Subcutaneous abdominal adipose tissue (tissue), 5 donors: ENCODE data around the gene NRCAM.

Source experiments
- H3K27ac ChIP-seq: one replicate; pipeline ENCODE4 v1.7.0; 2013; ENCODE audit warnings: low read depth, mild to moderate bottlenecking, inconsistent platforms, low read length, moderate library complexity
- H3K27me3 ChIP-seq, 5 donors: one replicate each; pipeline ENCODE4 v1.7.0; 2013; ENCODE audit warnings: low read length in 5 of 5, inconsistent platforms in 1 of 5; ENCODE audit not compliant: control insufficient read depth in 5 of 5, insufficient read depth in 4 of 5
- H3K36me3 ChIP-seq, 5 donors: one replicate each; pipeline ENCODE4 v1.7.0; 2013; ENCODE audit warnings: low read length in 5 of 5; ENCODE audit not compliant: control insufficient read depth in 5 of 5, insufficient read depth in 5 of 5
- H3K4me1 ChIP-seq, 5 donors: one replicate each; pipeline ENCODE4 v1.7.0; 2013; ENCODE audit warnings: low read length in 5 of 5, mild to moderate bottlenecking in 3 of 5, moderate library complexity in 1 of 5; ENCODE audit not compliant: control insufficient read depth in 5 of 5, insufficient read depth in 5 of 5
- H3K4me3 ChIP-seq, 5 donors: one replicate each; pipeline ENCODE4 v1.7.0; 2013; ENCODE audit warnings: low read length in 5 of 5, low read depth in 1 of 5
- H3K9ac ChIP-seq, 5 donors: one replicate each; pipeline ENCODE4 v1.7.0; 2013; ENCODE audit warnings: low read length in 5 of 5, mild to moderate bottlenecking in 4 of 5, moderate library complexity in 3 of 5
- H3K9me3 ChIP-seq, 5 donors: one replicate each; pipeline ENCODE4 v1.7.0; 2013; ENCODE audit warnings: low read length in 5 of 5; ENCODE audit not compliant: control insufficient read depth in 5 of 5
- donor health status: healthy.
- donor health status: healthy.
- donor health status: healthy.
- donor health status: healthy.
- donor health status: healthy.

NRCAM gene

DNA sequence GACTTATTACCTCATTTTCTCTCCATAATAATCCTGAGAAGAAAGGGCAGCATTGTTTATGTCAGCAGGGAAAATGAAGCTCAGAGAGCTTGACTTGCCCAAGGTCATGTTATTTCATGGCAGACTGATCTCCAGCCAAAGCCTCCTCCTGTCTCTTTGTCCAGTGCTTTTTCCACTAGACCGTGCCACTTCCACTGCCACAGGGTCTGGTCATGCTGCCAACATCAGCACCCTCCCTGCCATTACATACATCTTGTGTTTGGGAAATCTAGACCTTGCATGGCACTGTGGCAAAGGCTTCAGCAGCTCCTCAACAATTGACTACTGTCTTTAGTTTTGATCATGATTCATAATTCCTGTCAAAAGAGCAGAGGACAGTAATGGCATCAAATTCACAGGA, 25.1 kb downstream of the NRCAM start:
- Histone ChIP-seq H3K4me1 (peaks cover 0 to 14% (median 5%) of the 10 kb centered on the region in 5 donors), H3K36me3 (no peaks in the 10 kb centered on the region), H3K27me3 (no peaks in the 10 kb centered on the region), H3K4me3 (no peak overlapping the region), H3K9me3 (no peaks in the 10 kb centered on the region), H3K9ac (no peak overlapping the region), H3K27ac (no peak overlapping the region)

DNA sequence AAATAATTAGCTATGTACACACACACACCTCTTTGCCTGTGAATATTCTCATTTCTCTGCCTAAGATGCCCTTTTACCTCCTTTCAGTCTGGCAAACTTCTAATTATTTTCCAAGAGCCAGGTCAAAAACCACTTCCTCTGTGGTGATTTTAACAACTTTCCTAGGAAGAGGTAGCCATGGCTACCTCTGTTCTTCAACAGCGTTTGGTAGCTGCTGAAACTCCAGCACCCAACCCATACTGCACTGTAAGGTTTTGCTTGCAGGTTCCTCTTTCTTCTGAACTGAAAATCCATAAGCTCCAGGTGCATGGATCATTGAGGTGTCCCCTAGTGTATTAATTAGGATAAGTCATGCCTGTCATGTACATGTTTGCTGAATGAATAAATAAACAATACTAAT, 25.6 kb downstream of the NRCAM start:
- H3K36me3 ChIP-seq = no peaks in the 10 kb centered on the region
- H3K9me3 ChIP-seq = no peaks in the 10 kb centered on the region
- H3K4me3 ChIP-seq = no peak overlapping the region
- peaks cover 0 to 14% (median 5%) of the 10 kb centered on the region in 5 donors for H3K4me1 ChIP-seq
- H3K9ac ChIP-seq = no peak overlapping the region
- H3K27me3 ChIP-seq = no peaks in the 10 kb centered on the region
- no peak overlapping the region for H3K27ac ChIP-seq

DNA sequence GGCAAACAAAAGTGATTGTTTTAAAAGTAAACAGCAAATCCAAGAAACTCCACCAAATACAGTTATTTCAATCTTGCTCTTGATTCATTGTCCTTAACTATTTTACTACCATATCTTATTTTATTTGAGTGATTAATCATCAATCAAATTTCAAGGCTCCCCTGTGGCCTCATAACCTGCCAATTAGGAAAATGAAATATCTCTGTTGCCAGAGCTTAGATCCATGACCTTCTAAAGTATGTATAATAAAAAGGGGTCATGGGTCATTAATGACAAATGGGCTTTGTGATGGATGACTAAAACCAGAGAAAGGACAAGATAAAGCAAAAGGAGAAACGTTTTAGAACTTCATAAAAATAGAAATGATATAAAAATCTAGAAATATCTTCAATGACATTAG, 28.5 kb downstream of the NRCAM start:
- Histone ChIP-seq H3K4me1 (peaks cover 0 to 14% (median 5%) of the 10 kb centered on the region in 5 donors), H3K27me3 (no peaks in the 10 kb centered on the region), H3K9ac (no peak overlapping the region), H3K4me3 (no peak overlapping the region), H3K27ac (no peak overlapping the region), H3K9me3 (no peaks in the 10 kb centered on the region), H3K36me3 (no peaks in the 10 kb centered on the region)

GRCh38 chr7:108425714-108426275, 30.4 kb downstream of the NRCAM start:
- Histone ChIP-seq H3K27me3 (no peaks in the 10 kb centered on the region), H3K4me3 (no peak overlapping the region), H3K9ac (no peak overlapping the region), H3K9me3 (no peaks in the 10 kb centered on the region), H3K27ac (no peak overlapping the region), H3K36me3 (no peaks in the 10 kb centered on the region), H3K4me1 (peaks cover 0 to 10% (median 4%) of the 10 kb centered on the region in 5 donors)

DNA sequence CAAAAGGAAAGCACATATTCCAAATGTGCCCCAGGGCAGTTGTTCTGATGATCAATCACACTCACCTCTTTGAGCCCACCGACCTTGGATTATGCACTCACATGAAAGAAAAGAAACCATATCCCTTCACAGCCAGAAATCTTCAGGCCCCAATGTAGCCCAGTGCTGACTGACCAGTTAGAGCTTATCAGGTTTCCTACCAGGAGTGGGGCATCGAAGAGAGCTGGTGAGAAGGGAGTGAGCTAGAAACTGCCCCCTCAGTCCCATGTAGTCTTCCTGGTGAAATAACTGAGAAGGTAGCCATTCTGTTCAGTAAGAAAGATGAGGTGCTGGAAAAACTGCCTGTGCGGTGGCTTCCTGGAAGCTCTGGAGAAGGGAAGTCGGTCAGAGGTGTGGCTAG, 32.2 kb downstream of the NRCAM start:
- Histone ChIP-seq H3K36me3 (no peaks in the 10 kb centered on the region), H3K27me3 (peaks cover 0 to 2% (median 0%) of the 10 kb centered on the region in 5 donors), H3K9ac (no peak overlapping the region), H3K4me3 (no peak overlapping the region), H3K27ac (no peak overlapping the region), H3K9me3 (no peaks in the 10 kb centered on the region), H3K4me1 (no peaks in the 10 kb centered on the region)

GRCh38 chr7:108423089-108423989, 32.9 kb downstream of the NRCAM start:
- Histone ChIP-seq H3K9me3 (no peaks in the 10 kb centered on the region), H3K4me3 (no peak overlapping the region), H3K4me1 (no peaks in the 10 kb centered on the region), H3K27ac (no peak overlapping the region), H3K9ac (no peak overlapping the region), H3K36me3 (no peaks in the 10 kb centered on the region), H3K27me3 (peaks cover 0 to 4% (median 0%) of the 10 kb centered on the region in 5 donors)

GRCh38 chr7:108421720-108422331, 34.4 kb downstream of the NRCAM start:
- Histone ChIP-seq H3K27ac (no peak overlapping the region), H3K9ac (no peak overlapping the region), H3K4me1 (no peaks in the 10 kb centered on the region), H3K36me3 (no peaks in the 10 kb centered on the region), H3K9me3 (no peaks in the 10 kb centered on the region), H3K27me3 (peaks cover 0 to 7% (median 0%) of the 10 kb centered on the region in 5 donors), H3K4me3 (no peak overlapping the region)

DNA sequence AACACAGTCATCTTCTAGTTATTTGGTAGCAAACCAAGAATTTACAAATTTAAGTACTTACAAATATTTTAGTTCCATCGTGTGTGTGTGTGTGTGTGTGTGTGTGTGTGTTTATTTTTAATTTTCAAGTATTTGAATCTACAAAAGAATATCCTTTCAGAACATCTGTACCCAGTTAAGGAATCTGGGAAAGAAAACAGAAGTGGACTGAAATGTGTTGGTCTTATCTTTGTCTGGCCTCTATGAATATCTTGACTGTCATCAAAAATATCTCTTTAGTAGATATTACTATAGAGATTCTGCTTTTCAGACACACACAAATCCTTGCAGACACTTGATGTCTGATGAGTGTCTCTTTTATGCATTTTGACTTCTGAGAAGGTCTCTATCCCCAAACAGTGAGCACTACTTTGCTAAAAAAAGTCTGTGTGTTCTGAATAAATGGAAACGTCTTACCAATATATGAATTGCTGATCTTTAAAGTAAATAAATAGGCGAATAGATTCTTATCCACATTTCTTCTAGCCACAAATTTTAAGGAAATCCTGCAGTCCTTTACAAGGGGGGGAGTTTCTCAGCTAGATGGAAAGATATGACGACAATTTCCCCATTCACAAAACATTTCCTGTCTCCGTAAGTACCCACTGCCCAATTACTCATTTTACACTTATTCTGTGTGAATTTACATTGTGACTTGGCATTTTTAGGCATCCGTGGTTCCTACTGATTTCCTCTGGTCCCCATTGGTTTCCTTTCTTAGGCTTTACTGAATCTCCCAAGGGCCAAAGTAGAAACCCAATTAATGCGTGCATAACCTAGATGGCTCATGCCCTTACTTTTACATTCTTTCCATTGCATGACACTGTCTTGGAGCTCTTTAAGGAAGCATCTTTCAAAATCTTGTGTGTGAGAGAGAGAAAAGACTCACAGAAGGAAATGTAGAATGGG, 36.0 kb downstream of the NRCAM start:
- Histone ChIP-seq H3K36me3 (no peaks in the 10 kb centered on the region), H3K9ac (no peak overlapping the region), H3K4me1 (no peaks in the 10 kb centered on the region), H3K4me3 (no peak overlapping the region), H3K27ac (no peak overlapping the region), H3K9me3 (no peaks in the 10 kb centered on the region), H3K27me3 (peaks cover 0 to 7% (median 0%) of the 10 kb centered on the region in 5 donors)

DNA sequence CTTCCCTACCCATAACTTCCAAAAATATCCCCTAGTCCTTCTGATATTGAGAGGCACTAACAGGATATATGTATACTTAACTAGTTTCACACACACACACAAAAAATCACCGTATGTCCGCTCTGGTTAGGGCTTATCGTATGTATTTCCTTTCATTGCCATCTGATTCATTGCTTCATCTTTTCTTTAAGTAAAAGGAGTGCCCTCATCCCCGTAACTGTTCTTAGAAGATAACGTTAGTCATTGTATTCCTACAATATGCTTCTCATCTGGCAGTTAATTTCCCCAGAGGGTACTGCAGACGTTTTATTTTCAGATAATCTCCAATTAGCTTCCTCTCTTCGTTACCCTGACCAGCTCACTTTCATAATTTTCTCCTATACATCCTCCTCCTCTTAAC, 37.3 kb downstream of the NRCAM start:
- H3K9ac ChIP-seq = no peak overlapping the region
- peaks cover 0 to 7% (median 0%) of the 10 kb centered on the region in 5 donors for H3K27me3 ChIP-seq
- no peak overlapping the region for H3K4me3 ChIP-seq
- H3K27ac ChIP-seq = no peak overlapping the region
- no peaks in the 10 kb centered on the region for H3K4me1 ChIP-seq
- H3K36me3 ChIP-seq = no peaks in the 10 kb centered on the region
- no peaks in the 10 kb centered on the region for H3K9me3 ChIP-seq
